ENCODE results near the gene ALDH16A1. TPM values are rescaled to one million over a fixed set of nuclear protein-coding genes. Genes with fewer than 3 reads are reported as not detected.
A peak's percentile ranks its signal among the peaks of the same experiment; 100 is the strongest.

Gene ALDH16A1
- total and polyA plus RNA-seq, 2 donors (not counting 1 experiment from before 2014, with no cell fraction given) = 2.4 to 24.9 TPM

- Histone ChIP-seq H3K27ac (ENCODE audit: insufficient read depth, low read length) (no peak overlapping the region), H3K79me2 (ENCODE audit: control insufficient read depth, insufficient read depth, low read length) (no peaks in the 10 kb centered on the region), H3K36me3 (ENCODE audit: control insufficient read depth, insufficient read depth, low read length) (no peaks in the 10 kb centered on the region), H3K4me2 (ENCODE audit: extremely low read depth, insufficient read depth, low read length) (no peak overlapping the region), H3K4me3 (replicated peaks in 1 of 4; ENCODE audit: control extremely low read depth in 1 of 4, insufficient read depth in 1 of 4, low read depth in 3 of 4, low read length in 4 of 4) (peak overlapping the region in 1 of 4 experiments; percentile 7), H3K9me3 (ENCODE audit: control insufficient read depth, insufficient read depth, low read depth, low read length) (no peaks in the 10 kb centered on the region), H4K20me1 (ENCODE audit: control insufficient read depth, extremely low read depth, insufficient read depth, low read length) (no peaks in the 10 kb centered on the region), H3K27me3 (ENCODE audit: control insufficient read depth, insufficient read depth, low read length) (no peaks in the 10 kb centered on the region), H3K9ac (ENCODE audit: insufficient read depth, low read length) (no peak overlapping the region), H3K4me1 (ENCODE audit: control insufficient read depth, extremely low read depth, insufficient read depth, low read length) (no peaks in the 10 kb centered on the region), H2AFZ (ENCODE audit: low read length) (no peak overlapping the region)
- TF ChIP-seq CTCF (conservative IDR thresholded peaks at IDR 0.05 in 1 of 2, IDR thresholded peaks at IDR 0.05 in 1 of 2; ENCODE audit: low read depth in 1 of 2, low read length in 2 of 2) = peak; percentile 42 to 58
- TF ChIP-seq EZH2 (IDR thresholded peaks at IDR 0.05; ENCODE audit: low read length, missing control alignments) = no peak
- DNase-seq (ENCODE audit: low read depth in 2 of 2) = peak in 1 of 2 donors; percentile 35
Measured at GRCh38 chr19:49475995-49476880, 23.2 kb downstream of the ALDH16A1 start.

DNA sequence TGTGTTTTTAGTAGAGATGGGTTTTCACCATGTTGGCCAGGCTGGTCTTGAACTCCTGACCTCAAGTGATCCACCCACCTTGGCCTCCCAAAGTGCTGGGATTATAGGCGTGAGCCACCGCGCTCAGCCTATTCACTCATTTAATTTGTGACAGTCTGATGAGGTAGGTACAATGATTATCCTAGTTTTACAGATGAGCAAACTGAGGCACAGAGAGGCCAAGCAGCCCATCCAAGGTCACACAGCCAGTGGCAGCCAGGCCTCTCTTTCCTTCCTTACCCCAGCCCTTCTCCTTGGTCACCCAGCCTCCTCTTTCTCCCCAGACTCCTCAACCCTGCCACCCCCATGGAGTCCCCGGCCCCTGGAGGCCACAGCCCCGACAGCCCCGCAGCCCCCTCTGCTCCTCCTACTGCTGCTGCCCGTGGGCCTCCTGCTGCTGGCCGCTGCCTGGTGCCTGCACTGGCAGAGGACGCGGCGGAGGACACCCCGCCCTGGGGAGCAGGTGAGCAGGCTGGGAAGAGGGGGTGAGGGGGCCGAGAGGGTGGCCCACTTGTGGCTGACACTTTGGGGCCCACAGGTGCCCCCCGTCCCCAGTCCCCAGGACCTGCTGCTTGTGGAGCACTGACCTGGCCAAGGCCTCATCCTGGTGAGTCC lies 27.1 kb downstream of the ALDH16A1 start:
- DNase-seq (ENCODE audit: low read depth in 2 of 2) = no peak
- Histone ChIP-seq H3K4me3 (replicated peaks in 1 of 4; ENCODE audit: control extremely low read depth in 1 of 4, insufficient read depth in 1 of 4, low read depth in 3 of 4, low read length in 4 of 4) (no peak overlapping the region), H3K4me1 (ENCODE audit: control insufficient read depth, extremely low read depth, insufficient read depth, low read length) (no peaks in the 10 kb centered on the region), H3K27me3 (ENCODE audit: control insufficient read depth, insufficient read depth, low read length) (no peaks in the 10 kb centered on the region), H3K27ac (ENCODE audit: insufficient read depth, low read length) (no peak overlapping the region), H4K20me1 (ENCODE audit: control insufficient read depth, extremely low read depth, insufficient read depth, low read length) (no peaks in the 10 kb centered on the region), H3K4me2 (ENCODE audit: extremely low read depth, insufficient read depth, low read length) (no peak overlapping the region), H3K79me2 (ENCODE audit: control insufficient read depth, insufficient read depth, low read length) (no peaks in the 10 kb centered on the region), H3K9me3 (ENCODE audit: control insufficient read depth, insufficient read depth, low read depth, low read length) (no peaks in the 10 kb centered on the region), H2AFZ (ENCODE audit: low read length) (no peak overlapping the region), H3K9ac (ENCODE audit: insufficient read depth, low read length) (no peak overlapping the region), H3K36me3 (ENCODE audit: control insufficient read depth, insufficient read depth, low read length) (no peaks in the 10 kb centered on the region)
- no peak for TF ChIP-seq EZH2 (IDR thresholded peaks at IDR 0.05; ENCODE audit: low read length, missing control alignments)
- no peak for TF ChIP-seq CTCF (conservative IDR thresholded peaks at IDR 0.05 in 1 of 2, IDR thresholded peaks at IDR 0.05 in 1 of 2; ENCODE audit: low read depth in 1 of 2, low read length in 2 of 2)

DNA sequence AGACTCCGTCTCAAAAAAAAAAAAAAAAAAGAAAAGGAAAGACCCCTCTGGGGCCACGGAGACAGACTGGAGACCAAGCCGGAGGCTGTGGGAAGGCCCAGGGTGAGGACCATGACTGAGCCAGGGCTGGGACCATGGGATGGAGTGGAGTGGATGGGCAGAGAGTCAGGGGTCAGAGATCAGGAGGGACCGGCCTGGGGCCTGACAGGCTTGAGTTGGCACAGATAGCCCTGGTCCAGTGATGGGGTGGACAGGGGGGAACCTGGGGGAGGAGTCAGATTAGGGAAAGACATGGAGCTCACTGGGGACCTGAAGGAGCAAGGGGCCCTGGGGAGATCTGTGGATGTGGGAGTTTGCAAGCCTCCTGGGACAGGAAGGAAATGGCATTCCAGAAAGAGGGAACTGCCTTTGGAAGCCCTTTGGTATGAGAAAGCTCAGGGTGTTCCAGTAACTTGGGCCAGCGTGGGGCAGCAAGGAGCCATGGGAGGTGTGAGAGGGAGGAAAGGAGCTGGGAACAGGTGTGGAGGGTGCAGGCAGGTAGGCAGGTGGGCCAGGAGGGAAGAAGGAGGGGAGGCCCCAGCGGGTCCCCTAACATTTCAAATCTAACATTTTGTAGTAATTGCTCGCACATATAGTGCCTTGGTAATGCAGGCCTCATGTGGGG lies 28.1 kb downstream of the ALDH16A1 start:
- Histone ChIP-seq H3K4me2 (ENCODE audit: extremely low read depth, insufficient read depth, low read length) (no peak overlapping the region), H3K79me2 (ENCODE audit: control insufficient read depth, insufficient read depth, low read length) (no peaks in the 10 kb centered on the region), H3K27me3 (ENCODE audit: control insufficient read depth, insufficient read depth, low read length) (no peaks in the 10 kb centered on the region), H3K4me3 (replicated peaks in 1 of 4; ENCODE audit: control extremely low read depth in 1 of 4, insufficient read depth in 1 of 4, low read depth in 3 of 4, low read length in 4 of 4) (no peak overlapping the region), H3K4me1 (ENCODE audit: control insufficient read depth, extremely low read depth, insufficient read depth, low read length) (no peaks in the 10 kb centered on the region), H3K9ac (ENCODE audit: insufficient read depth, low read length) (no peak overlapping the region), H3K36me3 (ENCODE audit: control insufficient read depth, insufficient read depth, low read length) (no peaks in the 10 kb centered on the region), H3K27ac (ENCODE audit: insufficient read depth, low read length) (no peak overlapping the region), H4K20me1 (ENCODE audit: control insufficient read depth, extremely low read depth, insufficient read depth, low read length) (no peaks in the 10 kb centered on the region), H3K9me3 (ENCODE audit: control insufficient read depth, insufficient read depth, low read depth, low read length) (no peaks in the 10 kb centered on the region), H2AFZ (ENCODE audit: low read length) (no peak overlapping the region)
- no peak for DNase-seq (ENCODE audit: low read depth in 2 of 2)
- TF ChIP-seq CTCF (conservative IDR thresholded peaks at IDR 0.05 in 1 of 2, IDR thresholded peaks at IDR 0.05 in 1 of 2; ENCODE audit: low read depth in 1 of 2, low read length in 2 of 2) = no peak
- no peak for TF ChIP-seq EZH2 (IDR thresholded peaks at IDR 0.05; ENCODE audit: low read length, missing control alignments)
